Keratinocyte (primary cell): ENCODE data around the gene DKK3. TPM values are rescaled to one million over a fixed set of nuclear protein-coding genes. Genes with fewer than 3 reads are reported as not detected.
A peak's percentile ranks its signal among the peaks of the same experiment; 100 is the strongest.

Experiments
- DNase-seq: peaks from one replicate; pipeline ENCODE4 v3.0.0-alpha.2; 2011; ENCODE audit warnings: low read depth, missing footprints, low spot score
- FAIRE-seq: peaks from 2 replicates; lab custom pipeline; 2011; peaks lifted over from hg19 to GRCh38; lab: Jason Lieb, UNC
- H2AFZ ChIP-seq: 2 replicates; pipeline ENCODE4 v1.6.0; 2012; ENCODE audit warnings: low read length, control low read depth, inconsistent platforms; ENCODE audit not compliant: control insufficient read depth
- H3K27ac ChIP-seq: 2 replicates; pipeline ENCODE4 v1.5.1; 2011; ENCODE audit warnings: low read length; ENCODE audit not compliant: control insufficient read depth, insufficient read depth
- H3K27me3 ChIP-seq: 3 replicates; pipeline ENCODE4 v1.6.0; 2011; ENCODE audit warnings: low read length; ENCODE audit not compliant: control insufficient read depth, insufficient read depth; ENCODE audit errors: extremely low read depth
- H3K36me3 ChIP-seq, 2 experiments: 2 replicates in 1 of 2; 3 replicates in 1 of 2; pipeline ENCODE4 v1.5.1; 2011; ENCODE audit warnings: low read length in 2 of 2, mild to moderate bottlenecking in 1 of 2; ENCODE audit not compliant: control insufficient read depth in 2 of 2, insufficient read depth in 2 of 2; ENCODE audit errors: extremely low read depth in 1 of 2
- H3K4me1 ChIP-seq: 3 replicates; pipeline ENCODE4 v1.5.1; 2011; ENCODE audit warnings: low read length; ENCODE audit not compliant: control insufficient read depth, insufficient read depth; ENCODE audit errors: extremely low read depth
- H3K4me2 ChIP-seq: 3 replicates; pipeline ENCODE4 v1.6.0; 2011; ENCODE audit warnings: low read depth, low read length; ENCODE audit not compliant: control insufficient read depth, insufficient read depth; ENCODE audit errors: extremely low read depth
- H3K4me3 ChIP-seq, 3 experiments: fragments of 200-600 bp in 1 of 3; sonication (generic) in 1 of 3; 2 replicates in 2 of 3; 3 replicates in 1 of 3; pipeline ENCODE4 v1.5.1; 2011 to 2016; ENCODE audit warnings: low read length in 3 of 3, mild to moderate bottlenecking in 3 of 3, control low read depth in 2 of 3, inconsistent platforms in 1 of 3, low read depth in 1 of 3, mixed read lengths in 1 of 3, mixed run types in 1 of 3, moderate library complexity in 1 of 3; ENCODE audit not compliant: control insufficient read depth in 2 of 3, insufficient read depth in 2 of 3; ENCODE audit errors: extremely low read depth in 1 of 3
- H3K79me2 ChIP-seq: 2 replicates; pipeline ENCODE4 v1.6.0; 2012; ENCODE audit warnings: low read length; ENCODE audit not compliant: control insufficient read depth, insufficient read depth
- H3K9ac ChIP-seq: 3 replicates; pipeline ENCODE4 v1.6.0; 2011; ENCODE audit warnings: low read length; ENCODE audit not compliant: control insufficient read depth, insufficient read depth; ENCODE audit errors: extremely low read depth
- H3K9me1 ChIP-seq: 3 replicates; pipeline ENCODE4 v1.6.0; 2011; ENCODE audit warnings: low read length; ENCODE audit not compliant: control insufficient read depth, insufficient read depth; ENCODE audit errors: extremely low read depth
- H3K9me3 ChIP-seq: 2 replicates; pipeline ENCODE4 v1.5.1; 2012; ENCODE audit warnings: low read depth, low read length; ENCODE audit not compliant: control insufficient read depth
- H4K20me1 ChIP-seq: 3 replicates; pipeline ENCODE4 v1.6.0; 2011; ENCODE audit warnings: low read length; ENCODE audit not compliant: control insufficient read depth, insufficient read depth; ENCODE audit errors: extremely low read depth
- CTCF ChIP-seq, 3 experiments: IDR thresholded peaks in 1 of 3; conservative IDR thresholded peaks in 1 of 3; optimal IDR thresholded peaks in 1 of 3; 2 replicates in 2 of 3; 3 replicates in 1 of 3; pipeline versions ENCODE3 to v1.5.1; 2011; ENCODE audit warnings: low read length in 3 of 3, mild to moderate bottlenecking in 3 of 3, moderate library complexity in 2 of 3, control low read depth in 1 of 3, inconsistent platforms in 1 of 3; ENCODE audit not compliant: insufficient read depth in 2 of 3; ENCODE audit errors: extremely low read depth in 1 of 3
- EZH2 ChIP-seq: IDR thresholded peaks from one replicate; pipeline ENCODE4 v1.6.1; 2012; ENCODE audit warnings: inconsistent platforms, mild to moderate bottlenecking, low read length, moderate library complexity
- dilution Hi-C: fragments of 300-500 bp; cut with MboI; formaldehyde crosslinking; loops from one replicate; pipeline ENCODE4 v1.7.0; 2020; ENCODE audit warnings: low sequenced_read_pairs; ENCODE audit not compliant: extremely low pct_ligation_motif_present
- polyA plus RNA-seq, 5 experiments: library from polyadenylated mRNA; depleted of rRNA in 3 of 5; stranded (reverse) in 3 of 5; stranded (forward) in 1 of 5; unstranded in 1 of 5; fragments of >200 nt; gene quantifications; 1 replicate in 1 of 5; 2 replicates in 3 of 5; 3 replicates in 1 of 5; pipeline versions ENCODE4 v1.2.1 to v1.2.3, GENCODE V29; 2011 to 2012; ENCODE audit warnings: missing spikeins in 2 of 5, low read depth in 1 of 5, low replicate concordance in 1 of 5

Gene DKK3
- polyA plus RNA-seq, 1 donor (not counting 4 experiments of a cell fraction or from before 2014, with no cell fraction given): 712 TPM

DNA sequence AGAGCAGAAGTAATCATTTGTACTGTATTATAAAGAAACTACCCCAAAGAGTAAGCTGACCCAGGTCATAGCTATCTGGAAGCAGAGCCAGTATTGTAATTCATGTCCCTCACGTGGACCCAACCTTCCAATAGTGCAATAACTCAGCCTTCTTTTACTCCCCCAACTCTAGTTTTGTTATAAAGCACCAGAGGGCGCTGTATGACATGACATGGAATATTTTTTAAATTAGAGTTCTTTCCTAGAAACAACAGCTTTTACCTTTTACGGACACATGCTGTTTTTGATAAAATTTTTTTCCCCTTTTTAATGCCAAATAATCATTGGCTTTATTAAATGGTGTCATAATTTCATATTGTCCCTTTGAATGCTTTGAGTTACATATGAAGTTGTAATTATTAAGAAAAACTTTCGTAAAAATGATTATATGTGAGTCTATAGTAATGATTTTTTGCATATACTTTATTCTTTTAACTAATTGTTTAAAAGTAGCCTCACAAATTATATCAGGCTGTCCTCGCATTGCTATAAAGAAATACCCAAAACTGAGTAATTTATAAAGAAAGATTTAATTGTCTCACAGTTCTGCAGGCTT lies 76.9 kb downstream of the DKK3 start:
- no peaks in the 10 kb centered on the region for H4K20me1 ChIP-seq
- no peak overlapping the region for H3K27ac ChIP-seq
- no peak overlapping the region for H3K4me2 ChIP-seq
- no peak for FAIRE-seq
- H3K4me3 ChIP-seq: no peak overlapping the region
- H3K79me2 ChIP-seq: no peaks in the 10 kb centered on the region
- H3K4me1 ChIP-seq: no peaks in the 10 kb centered on the region
- dilution Hi-C loops: no loop called here
- no peak overlapping the region for H3K9ac ChIP-seq
- peaks cover 2 to 13% of the 10 kb centered on the region in 2 experiments for H3K36me3 ChIP-seq
- DNase-seq: peak; percentile 4
- no peaks in the 10 kb centered on the region for H3K27me3 ChIP-seq
- H2AFZ ChIP-seq: no peak overlapping the region
- no peaks in the 10 kb centered on the region for H3K9me3 ChIP-seq
- peak; percentile 28 to 71 (median 34) for TF ChIP-seq CTCF (optimal IDR thresholded peaks at IDR 0.05 in 1 of 3, IDR thresholded peaks at IDR 0.05 in 1 of 3, conservative IDR thresholded peaks at IDR 0.05 in 1 of 3; ENCODE audit: extremely low read depth in 1 of 3, insufficient read depth in 2 of 3, low read length in 3 of 3)
- no peak for TF ChIP-seq EZH2
- H3K9me1 ChIP-seq: no peaks in the 10 kb centered on the region

- no peak for FAIRE-seq
- H3K9me1 ChIP-seq: no peaks in the 10 kb centered on the region
- dilution Hi-C loops: no loop called here
Measured at GRCh38 chr11:11929920-11930319, 78.5 kb downstream of the DKK3 start.

More at GRCh38 chr11:11929920-11930319, 78.5 kb downstream of the DKK3 start:
- Histone ChIP-seq H3K4me2 (no peak overlapping the region), H3K4me1 (no peaks in the 10 kb centered on the region), H3K9me3 (no peaks in the 10 kb centered on the region), H3K4me3 (no peak overlapping the region), H3K27me3 (no peaks in the 10 kb centered on the region), H4K20me1 (no peaks in the 10 kb centered on the region), H3K9ac (no peak overlapping the region), H3K27ac (no peak overlapping the region), H3K79me2 (no peaks in the 10 kb centered on the region), H3K36me3 (peaks cover 2 to 13% of the 10 kb centered on the region in 2 experiments), H2AFZ (no peak overlapping the region)
- no peak for DNase-seq
- TF ChIP-seq CTCF (optimal IDR thresholded peaks at IDR 0.05 in 1 of 3, IDR thresholded peaks at IDR 0.05 in 1 of 3, conservative IDR thresholded peaks at IDR 0.05 in 1 of 3; ENCODE audit: extremely low read depth in 1 of 3, insufficient read depth in 2 of 3, low read length in 3 of 3): no peak
- no peak for TF ChIP-seq EZH2
